GM19467 (cell line): ENCODE measurements around the gene NT5C.
A peak's percentile ranks its signal among the peaks of the same experiment; 100 is the strongest.

ENCODE experiments used
- ATAC-seq: cut with Tn5 transposase; IDR thresholded peaks from one replicate; pipeline ENCODE4 v1.9.1; 2021; ENCODE audit warnings: mild to moderate bottlenecking, moderate library complexity; ENCODE audit not compliant: unreplicated experiment

Gene NT5C

DNA sequence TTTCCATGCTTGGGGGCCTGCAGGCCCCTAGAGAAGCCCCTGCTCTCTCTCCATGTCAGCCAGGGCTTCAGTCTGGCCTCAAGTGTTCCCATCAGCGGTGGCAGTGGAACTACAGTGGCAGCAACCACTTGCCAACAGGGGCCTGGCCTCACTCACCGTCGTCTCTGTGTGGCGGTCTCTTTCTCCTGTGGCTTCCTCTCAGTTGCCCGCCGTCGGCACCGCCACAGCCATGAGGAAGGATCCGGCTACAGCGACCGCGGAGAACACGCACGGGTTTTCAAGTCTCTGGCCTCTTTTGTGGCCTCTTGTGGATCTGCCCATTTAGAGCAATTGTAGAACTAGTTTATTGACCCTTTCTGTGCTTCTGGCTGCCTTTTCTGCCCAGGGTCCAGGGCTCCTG is 13.2 kb downstream of the NT5C start:
- ATAC-seq = no peak

DNA sequence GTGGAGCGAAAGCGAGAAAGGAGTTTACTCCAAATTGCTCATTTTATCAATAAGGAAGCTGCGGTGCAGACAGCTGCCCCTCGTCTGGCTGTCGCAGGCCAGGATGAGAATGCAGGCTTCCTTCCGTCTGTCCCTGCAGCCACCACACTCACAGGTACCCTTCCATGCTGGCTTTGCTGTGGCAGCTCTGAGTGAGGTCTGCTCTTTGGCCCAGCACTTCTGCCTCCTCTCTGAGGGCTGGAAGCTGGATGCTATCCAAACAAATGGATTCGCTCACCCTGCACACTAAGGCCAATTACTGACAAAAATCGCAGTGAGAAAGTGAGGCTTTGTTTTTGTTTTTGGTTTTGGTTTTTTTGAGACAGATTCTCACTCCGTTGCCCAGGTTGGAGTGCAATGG is 14.8 kb downstream of the NT5C start:
- ATAC-seq = no peak

DNA sequence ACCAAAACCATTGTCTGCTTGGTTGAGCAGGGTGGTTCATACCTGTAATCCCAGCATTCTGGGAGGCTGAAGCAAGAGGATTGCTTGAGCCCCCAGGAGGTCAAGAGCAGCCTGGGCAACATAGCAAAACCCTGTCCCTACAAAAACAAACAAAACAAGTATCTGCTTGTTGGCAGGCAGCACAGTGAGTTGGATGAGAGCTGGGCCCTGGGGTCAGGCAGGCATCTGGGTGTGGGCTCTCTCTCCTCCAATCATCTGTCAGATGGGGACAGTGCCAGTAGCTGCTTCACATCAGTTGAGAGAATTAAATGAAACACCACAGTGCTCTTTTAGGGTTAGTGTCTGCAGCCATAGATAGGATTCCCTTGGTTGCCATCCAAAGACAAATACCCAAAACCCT is 16.0 kb downstream of the NT5C start:
- ATAC-seq = no peak

DNA sequence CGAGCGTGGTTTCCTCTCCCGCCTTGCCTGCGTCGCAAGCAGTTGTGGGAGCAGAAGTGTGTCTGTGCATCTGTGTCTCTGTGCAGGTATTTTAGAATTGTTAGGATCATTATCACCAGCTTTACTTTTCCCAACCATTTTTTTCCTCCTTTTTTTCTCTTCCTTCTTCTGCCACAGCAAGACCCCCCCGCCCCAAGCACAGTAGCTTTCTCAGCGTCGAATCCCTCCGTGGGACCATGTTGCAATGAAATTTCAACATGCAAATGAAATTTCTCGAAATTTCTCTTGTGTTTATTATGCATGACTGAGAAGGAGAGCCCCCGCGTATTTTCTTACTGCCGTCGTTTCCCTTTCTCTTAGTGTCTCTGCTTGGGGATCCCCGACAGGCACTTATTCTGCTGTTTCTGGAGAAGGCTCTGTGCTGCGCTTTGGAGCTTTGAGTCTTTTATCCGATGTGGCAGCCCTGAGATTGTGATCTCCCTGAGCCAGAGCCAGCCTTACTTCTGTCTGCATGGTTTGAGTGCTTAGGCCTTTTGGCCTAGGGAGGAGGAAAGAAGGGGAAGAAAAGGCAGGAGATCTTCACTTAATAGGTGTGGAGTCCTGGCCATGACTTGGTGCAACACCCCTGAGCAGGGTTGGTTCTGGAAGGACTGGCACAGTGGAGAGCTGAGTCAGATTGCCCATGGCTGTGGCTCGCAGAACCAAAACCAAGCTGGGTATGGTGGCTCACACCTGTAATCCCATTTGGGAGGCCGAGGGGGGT is 16.8 kb downstream of the NT5C start:
- ATAC-seq = no peak

DNA sequence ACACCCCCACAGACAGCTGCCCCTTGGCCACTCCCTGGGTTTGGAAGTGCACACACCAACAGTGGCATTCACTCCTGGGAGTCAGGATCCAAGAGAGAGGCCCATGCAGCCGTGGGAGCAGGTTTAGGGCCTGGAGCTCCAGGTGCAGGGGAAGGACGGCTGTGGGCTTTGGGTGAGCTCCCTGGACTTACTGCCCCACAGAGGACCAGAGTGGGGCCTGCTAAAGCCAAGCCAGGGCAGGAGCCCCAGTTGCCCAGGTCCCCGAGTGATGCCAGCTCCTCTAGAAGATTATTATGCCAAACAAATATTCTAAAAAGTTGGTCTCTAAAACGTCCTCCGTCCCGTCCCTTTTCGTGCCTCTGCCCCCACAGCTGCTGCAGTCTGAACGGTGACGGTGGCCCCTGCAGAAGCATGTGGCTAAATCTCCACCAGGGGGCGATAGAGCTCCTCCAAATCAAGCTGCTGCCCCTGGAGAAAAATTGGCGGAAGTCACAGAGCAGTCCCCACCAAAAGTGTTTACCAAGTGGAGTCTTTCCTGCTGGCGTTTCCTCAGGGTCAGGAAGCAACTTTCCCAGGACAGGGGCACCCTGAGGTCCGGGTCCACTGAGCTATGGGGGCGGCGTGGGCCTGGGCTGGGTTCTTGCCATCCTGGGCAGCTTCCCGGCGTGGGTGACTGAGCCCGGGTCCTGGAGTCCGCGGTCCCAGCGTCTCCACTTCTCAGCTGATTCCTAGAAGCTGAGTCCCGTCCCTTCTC is 17.6 kb downstream of the NT5C start:
- ATAC-seq = no peak

DNA sequence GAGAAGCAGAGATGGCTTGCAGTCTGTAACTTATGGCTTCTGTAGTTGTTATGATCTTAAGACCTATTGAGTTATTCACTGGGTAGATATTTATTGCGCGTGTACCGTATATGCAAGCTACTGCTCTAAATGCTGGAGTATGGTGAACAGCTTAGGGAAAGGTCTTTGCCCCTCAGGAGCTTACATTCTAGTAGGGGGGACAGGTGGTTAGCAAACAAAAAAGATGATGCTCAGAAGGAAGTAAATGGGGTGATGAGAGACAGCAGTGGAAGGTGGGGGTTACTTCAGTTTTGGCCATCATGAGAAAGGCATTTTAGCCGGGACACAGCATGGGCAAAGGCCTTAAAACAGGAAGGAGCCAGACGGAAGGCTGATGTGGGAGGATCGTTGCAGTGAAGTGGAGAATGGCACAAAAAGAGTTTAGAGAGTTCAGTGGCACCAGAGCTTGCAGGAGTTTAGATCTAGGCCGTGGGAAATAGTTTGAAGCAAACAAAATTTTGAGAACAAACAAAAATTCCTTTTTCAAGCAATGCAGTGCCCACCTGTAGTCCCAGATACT is 19.7 kb downstream of the NT5C start:
- ATAC-seq = no peak

DNA sequence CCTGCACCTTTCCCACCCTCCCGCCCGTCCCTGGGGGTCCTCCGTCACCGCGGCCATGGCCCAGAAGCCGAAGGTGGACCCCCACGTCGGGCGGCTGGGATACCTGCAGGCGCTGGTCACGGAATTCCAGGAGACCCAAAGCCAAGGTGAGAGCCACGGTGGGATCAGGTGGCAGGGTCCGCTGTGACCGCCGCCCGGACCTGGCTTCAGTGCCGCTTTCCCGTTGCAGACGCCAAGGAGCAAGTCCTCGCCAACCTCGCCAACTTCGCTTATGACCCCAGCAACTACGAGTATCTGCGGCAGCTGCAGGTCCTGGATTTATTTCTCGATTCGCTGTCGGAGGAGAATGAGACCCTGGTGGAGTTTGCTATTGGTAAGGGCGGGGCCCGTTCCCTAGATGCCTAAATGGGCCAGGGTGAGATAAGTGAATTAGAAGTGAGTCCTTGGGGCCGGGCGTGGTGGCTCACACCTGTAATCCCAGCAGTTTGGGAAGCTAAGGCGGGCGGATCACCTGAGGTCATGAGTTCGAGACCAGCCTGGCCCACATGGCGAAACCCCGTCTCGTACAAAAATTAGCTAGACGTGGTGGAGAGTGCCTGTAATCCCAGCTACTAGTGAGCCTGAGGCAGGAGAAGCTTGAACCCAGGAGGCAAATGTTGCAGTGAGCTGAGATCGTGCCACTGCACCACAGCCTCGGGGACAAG is 21.2 kb downstream of the NT5C start:
- ATAC-seq = no peak

DNA sequence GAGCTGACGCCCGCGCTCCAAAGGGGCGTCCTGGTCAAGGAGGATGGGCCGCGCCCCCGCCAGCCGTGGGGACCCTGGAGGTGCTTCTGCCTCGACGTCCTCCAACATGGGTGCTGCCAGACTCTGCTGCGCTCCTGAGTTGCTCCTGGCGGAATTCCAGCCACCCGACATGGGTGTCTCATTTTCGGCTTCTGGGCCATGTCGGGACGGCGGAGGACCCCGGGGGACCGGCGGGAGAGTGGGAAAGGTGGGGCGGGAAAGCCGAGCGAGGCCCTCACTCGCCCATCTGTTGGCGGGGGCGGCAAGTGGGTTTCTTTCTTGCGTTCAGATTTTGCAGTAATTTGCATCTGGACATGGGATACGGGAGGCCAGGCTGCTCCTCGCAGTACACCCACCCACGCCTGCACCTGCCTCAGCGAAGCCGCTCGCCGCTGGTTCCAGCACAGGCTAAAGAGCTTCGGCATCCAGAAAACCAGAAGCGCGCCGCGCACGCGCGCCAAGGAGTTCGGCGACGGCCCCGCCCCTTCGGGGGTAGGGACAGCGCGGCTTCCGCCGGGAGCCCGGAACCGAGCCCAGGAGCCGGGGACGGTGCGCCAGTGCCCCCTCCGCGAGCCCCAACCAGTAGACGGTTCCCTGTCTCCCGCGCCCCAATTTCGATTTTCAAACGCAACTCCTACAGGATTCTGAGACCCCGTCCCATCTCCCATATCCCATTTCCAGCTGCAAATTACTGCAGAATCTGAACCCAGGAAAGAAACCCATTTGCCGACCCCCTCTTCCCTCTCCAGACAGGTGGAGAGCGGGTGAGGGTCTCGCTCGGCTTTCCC is 21.9 kb downstream of the NT5C start, which contains the start of gene ARMC7:
TSS of gene ARMC7 (plus strand) at position 563 of the 827 bp plus-strand sequence. CDS start 320 bp downstream, outside the sequence.
- peak; percentile 52 for ATAC-seq

DNA sequence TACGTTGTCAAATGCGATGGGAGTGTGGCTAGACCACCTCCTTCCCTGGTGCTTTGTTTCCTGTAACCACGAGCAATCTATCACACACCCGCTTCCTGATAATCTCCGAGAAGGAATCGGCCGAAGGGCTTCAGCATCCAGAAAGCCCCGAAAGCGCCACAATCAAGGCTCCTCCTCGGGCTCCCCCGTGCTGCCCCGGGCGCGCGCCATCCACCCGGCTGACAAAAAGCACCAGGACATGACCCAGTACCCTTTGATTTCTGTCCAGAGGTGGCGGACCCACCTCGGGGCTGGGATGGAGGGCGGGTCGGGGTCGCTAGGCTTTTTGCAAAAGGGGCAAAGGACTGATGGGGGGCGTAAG is 22.5 kb downstream of the NT5C start:
- no peak for ATAC-seq

DNA sequence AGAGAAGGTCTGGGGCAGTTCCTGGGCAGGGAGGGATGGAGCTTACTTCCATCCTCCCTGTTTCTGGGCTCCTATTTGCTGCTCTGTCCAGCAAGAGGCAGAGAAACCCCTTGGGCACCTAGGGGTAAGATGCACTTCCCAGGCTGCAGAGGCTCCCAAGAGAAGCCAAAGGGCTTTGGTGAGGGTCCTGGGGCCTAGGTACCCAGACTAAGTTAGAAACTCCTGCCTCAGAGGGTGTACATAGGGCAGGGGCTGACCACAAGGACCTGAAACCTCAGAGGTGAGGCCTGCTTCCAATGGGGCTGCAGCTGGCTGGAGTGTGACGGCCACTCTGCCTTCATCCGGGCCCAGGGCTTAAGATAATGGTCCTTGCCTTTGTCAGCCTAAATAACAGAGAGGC is 23.3 kb downstream of the NT5C start:
- no peak for ATAC-seq

DNA sequence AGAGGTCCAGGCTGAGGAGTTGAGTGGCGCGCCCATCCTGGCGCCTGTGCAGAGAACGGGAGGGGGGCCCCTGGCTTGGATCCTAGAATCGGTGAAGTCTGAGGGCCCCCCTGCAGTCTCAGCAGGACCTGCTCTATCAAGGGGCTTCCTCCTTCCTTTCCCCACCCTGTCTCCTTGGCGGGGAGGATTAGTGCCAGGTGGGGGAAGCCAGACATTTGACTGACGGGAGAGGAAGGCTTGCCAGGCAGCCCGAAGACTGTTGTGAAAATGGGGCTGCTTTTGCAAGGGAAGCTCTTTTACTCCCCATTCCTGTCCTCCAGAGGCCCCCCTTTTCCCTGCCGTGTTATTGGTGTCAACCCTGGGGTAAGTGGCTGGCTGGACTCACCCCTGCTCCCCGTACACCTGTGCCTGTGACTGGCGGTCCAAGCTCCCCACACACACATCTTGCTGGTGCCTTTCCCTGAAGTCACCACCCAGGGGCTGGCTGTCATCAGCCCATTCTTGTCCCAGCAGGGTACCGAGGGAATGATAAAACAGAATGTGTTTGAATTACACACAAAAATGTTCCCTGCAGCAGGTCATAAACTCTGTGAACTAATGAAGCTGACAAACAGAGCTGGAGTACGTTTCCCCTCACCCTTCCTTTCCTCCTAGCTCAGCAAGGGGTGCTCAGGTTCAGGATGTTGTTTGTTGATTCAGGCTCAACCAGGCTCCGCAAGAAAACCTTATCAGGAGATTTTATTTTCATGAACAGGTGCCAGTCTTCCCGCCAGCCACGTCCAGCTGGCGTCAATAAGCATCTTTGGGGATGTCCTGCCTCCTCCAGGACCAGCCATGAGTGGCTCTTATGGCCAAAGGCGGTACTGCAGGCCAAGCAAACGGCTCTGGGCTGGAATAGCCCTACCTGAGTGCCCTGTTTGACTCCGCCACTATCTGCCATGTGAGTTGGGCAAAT is 26.1 kb downstream of the NT5C start:
- ATAC-seq = no peak

DNA sequence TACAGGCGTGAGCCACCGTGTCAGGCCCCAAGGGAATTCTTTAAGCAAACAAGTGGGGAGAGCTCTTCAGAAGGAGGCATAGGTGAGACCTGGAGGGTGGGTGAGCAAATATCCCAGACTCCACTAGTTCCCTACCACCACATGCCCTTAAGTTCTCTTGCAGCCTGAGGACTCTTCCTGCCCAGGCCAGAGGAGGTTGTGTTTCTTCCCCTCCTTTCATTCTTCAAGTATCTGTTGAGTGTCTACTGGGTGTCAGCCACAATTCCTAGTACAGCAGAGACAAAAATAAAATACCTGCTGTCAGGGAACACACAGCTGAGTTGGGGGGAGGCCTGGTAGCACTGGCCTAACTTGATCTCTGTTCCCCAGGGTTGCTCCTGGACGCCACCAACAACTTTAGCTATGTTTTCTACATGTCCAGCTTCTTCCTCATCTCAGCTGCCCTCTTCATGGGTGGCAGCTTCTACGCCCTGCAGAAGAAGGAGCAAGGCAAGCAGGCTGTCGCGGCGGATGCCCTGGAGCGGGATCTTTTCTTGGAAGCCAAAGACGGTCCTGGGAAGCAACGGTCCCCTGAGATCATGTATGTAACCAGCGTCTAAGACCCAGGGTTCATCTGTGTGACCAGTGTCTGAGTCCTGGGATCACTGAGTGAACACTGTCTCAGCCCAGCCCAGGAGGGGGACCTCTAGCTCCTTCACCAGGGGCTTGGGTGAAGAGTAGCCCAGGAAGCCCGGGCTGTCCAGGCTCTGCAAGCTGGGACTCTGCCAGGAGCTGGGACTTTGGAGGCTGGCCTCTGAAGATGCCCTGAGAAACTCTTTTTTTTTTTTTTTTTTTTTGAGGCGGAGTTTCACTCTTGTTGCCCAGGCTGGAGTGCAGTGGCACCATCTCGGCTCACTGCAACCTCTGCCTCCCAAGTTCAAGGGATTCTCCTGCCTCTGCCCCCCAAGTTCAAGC is 27.7 kb downstream of the NT5C start:
- ATAC-seq = no peak

DNA sequence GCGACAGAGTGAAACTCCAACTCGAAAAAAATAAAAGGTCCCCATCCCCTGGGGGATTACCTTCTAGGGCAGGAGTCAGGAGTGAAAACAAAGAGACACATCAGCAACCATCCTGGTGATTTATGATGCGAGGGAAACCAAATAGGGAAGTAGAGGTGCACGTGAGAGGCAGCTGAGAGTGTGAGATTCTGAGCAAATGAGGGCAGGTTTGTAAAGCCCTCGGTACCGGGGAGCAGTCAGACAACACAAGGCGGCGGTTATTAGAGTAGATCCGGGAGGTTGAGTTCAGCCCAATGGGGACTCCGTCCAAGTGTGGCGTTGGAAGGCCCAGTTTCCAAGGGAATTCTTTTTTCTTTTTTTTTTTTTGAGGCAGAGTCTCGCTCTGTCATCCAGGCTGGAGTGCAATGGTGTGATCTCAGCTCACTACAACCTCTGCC is 29.1 kb downstream of the NT5C start:
- ATAC-seq = no peak

DNA sequence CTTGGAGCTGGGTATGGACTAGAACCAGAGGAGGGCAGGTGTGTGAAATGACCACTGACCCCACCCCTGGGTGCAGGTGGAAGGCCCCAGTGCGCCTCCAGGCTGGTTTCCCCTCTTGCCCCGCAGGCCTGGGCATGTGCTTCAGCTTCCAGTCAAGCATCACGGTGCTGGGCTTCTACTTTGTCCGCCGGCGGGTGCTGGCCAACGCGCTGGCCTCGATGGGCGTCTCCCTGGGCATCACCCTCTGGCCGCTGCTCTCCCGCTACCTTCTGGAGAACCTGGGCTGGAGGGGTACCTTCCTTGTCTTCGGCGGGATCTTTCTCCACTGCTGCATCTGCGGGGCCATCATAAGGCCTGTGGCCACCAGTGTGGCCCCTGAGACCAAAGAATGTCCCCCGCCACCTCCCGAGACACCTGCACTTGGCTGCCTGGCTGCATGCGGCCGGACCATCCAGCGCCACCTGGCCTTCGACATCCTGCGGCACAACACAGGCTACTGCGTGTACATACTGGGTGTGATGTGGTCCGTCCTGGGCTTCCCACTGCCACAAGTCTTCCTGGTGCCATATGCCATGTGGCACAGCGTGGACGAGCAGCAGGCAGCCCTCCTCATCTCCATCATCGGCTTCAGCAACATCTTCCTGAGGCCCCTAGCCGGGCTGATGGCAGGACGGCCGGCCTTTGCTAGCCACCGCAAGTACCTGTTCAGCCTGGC is 31.5 kb downstream of the NT5C start:
- no peak for ATAC-seq

DNA sequence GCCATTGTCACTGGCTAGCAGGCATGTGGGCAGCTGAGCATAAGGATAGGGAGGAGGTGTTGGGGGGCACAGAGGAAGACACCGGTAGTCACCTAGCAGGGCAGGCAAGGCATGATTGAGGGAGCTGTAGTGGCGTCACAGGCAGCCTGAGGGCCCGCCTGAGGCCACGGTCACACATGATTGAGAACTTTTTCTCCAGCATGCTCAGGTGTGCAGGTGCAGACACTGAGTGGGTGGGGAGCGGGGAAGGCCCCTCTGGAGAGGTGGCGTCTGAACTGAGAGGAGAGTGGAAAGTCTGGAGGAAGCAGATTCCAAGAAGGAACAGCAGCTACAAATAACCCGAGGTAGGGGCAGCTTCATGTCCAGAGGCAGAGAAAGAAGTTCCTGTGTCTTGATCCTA is 32.7 kb downstream of the NT5C start:
- no peak for ATAC-seq

DNA sequence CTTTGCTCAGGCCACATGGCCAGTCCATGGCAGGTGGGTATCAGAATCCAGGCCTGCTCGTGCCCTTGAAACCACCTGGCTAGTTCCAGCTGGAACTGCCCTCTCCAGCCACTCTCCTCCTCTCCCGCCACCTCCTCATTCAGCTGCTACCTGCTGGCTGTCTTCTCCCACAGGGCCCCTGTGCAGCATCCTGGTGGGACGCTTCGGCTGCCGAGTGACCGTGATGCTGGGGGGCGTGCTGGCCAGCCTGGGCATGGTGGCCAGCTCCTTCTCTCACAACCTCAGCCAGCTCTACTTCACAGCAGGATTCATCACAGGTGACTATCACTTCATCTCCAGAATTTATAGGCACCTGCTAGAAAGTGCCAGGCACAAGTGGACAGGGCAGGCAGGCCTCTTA is 33.7 kb downstream of the NT5C start:
- ATAC-seq = no peak

DNA sequence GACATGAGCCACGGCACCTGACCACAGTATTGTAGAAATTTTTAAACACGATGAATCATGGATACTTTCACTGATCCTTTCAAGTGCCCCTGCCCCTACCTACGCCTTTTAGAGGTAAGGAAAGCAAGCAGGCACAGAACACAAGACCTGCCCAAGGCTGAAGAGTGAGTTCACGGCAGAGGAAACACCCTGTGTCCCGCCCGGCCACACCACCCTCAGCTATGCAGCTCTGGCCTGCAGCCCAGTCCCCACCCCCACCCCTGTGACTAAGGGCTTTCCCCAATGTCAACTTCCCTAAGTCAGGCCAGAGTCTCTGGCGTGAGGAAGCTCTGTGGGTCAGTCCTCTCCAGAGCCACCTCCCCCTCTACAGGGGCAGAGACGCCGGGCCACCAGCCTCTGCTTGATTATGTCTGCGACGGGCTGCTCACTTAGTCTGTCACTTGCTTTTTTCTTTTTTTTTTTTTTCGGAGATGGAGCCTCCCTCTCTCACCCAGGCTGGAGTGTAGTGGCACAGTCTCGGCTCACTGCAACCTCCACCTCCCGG is 35.4 kb downstream of the NT5C start:
- no peak for ATAC-seq
